Activated B cell treated with CpG ODN at 0.5 μM for 24 hours (primary cell): Measurements from ENCODE around the gene GIGYF2. TPM values are rescaled to one million over a fixed set of nuclear protein-coding genes. Genes with fewer than 3 reads are reported as not detected.
A peak's percentile ranks its signal among the peaks of the same experiment; 100 is the strongest.
"Not testable (repeated sequence)": the region's sequence is repeated elsewhere in the genome, so short reads cannot be mapped to it uniquely, and the experiment has no call there.

Experiments used
- ATAC-seq: fragments of 200-7000 bp; cut with Tn5 transposase; one replicate; pipeline ENCODE4 v1.10.0; 2021; ENCODE audit warnings: low read depth, mild to moderate bottlenecking, moderate library complexity
- CTCF ChIA-PET: fragments of 350-600 bp; sonication (Branson Sonifier 250); formaldehyde crosslinking; loops from one replicate; lab custom pipeline; 2021; ENCODE audit warnings: antibody characterized with exemption; lab: Charles Lee
- POLR2A ChIA-PET: fragments of 350-600 bp; sonication (Branson Sonifier 250); formaldehyde crosslinking; loops from one replicate; lab custom pipeline; 2021; ENCODE audit warnings: antibody characterized with exemption; lab: Charles Lee
- DNase-seq: peaks from one replicate; pipeline ENCODE4 v3.0.0; 2022
- H3K27ac Mint-ChIP-seq: one replicate; pipeline ENCODE4 v1.8.0; 2020; ENCODE audit warnings: mixed read lengths
- H3K27me3 Mint-ChIP-seq: one replicate; pipeline ENCODE4 v1.8.0; 2021; ENCODE audit warnings: mixed read lengths
- H3K36me3 Mint-ChIP-seq: one replicate; pipeline ENCODE4 v1.8.0; 2021; ENCODE audit warnings: low read depth, mixed read lengths
- H3K4me1 Mint-ChIP-seq: one replicate; pipeline ENCODE4 v1.8.0; 2021; ENCODE audit warnings: mixed read lengths
- H3K4me3 Mint-ChIP-seq: one replicate; pipeline ENCODE4 v1.8.0; 2020; ENCODE audit warnings: mild to moderate bottlenecking, mixed read lengths
- H3K9me3 Mint-ChIP-seq: one replicate; pipeline ENCODE4 v1.8.0; 2020; ENCODE audit warnings: mixed read lengths
- CTCF ChIP-seq: fragments of 200-600 bp; IDR thresholded peaks from one replicate; pipeline ENCODE4 v1.8.0; 2022; ENCODE audit warnings: antibody characterized with exemption, mild to moderate bottlenecking
- intact Hi-C: fragments of 100-400 bp; cut with micrococcal nuclease; formaldehyde crosslinking; loops from one replicate; pipeline ENCODE4 v1.15.1; 2024
- total RNA-seq: library from RNA; stranded (reverse); gene quantifications from 2 replicates; pipeline ENCODE4 v1.2.3, GENCODE V29; 2022

Gene GIGYF2
- total RNA-seq, 1 donor from 2014 or later = 77.9 TPM

- TF ChIP-seq CTCF = no peak
- DNase-seq (no peak), ATAC-seq (no peak)
- Mint-ChIP-seq H3K9me3 (no peaks in the 10 kb centered on the region), H3K27ac (no peak overlapping the region), H3K36me3 (no peaks in the 10 kb centered on the region), H3K4me1 (no peaks in the 10 kb centered on the region), H3K4me3 (no peak overlapping the region), H3K27me3 (no peaks in the 10 kb centered on the region)
- CTCF ChIA-PET = no interaction called here
- intact Hi-C loops = no loop called here
- POLR2A ChIA-PET = no interaction called here
Observed at GRCh38 chr2:232689152-232689910, 7.8 kb upstream of the GIGYF2 start.

GRCh38 chr2:232691117-232691516 lies 6.0 kb upstream of the GIGYF2 start:
- H3K4me1 Mint-ChIP-seq, CTCF ChIA-PET, POLR2A ChIA-PET, intact Hi-C loops, H3K27ac Mint-ChIP-seq, ATAC-seq, DNase-seq, H3K9me3 Mint-ChIP-seq, H3K27me3 Mint-ChIP-seq, H3K36me3 Mint-ChIP-seq, H3K4me3 Mint-ChIP-seq: not testable (repeated sequence)

GRCh38 chr2:232693344-232693743 lies 3.8 kb upstream of the GIGYF2 start:
- Mint-ChIP-seq H3K9me3 (no peaks in the 10 kb centered on the region), H3K4me3 (no peak overlapping the region), H3K36me3 (peaks cover 5% of the 10 kb centered on the region), H3K4me1 (peaks cover 7% of the 10 kb centered on the region), H3K27me3 (no peaks in the 10 kb centered on the region), H3K27ac (no peak overlapping the region)
- DNase-seq (no peak), ATAC-seq (no peak)
- POLR2A ChIA-PET = interaction anchor here (0.7 kb wide), 1 partner anchor 902 kb away, joined by 3 read pairs; no protein-coding TSS in a partner anchor
- CTCF ChIA-PET = no interaction called here
- intact Hi-C loops = no loop called here
- no peak for TF ChIP-seq CTCF

GRCh38 chr2:232696609-232697058 lies 497 bp upstream of the GIGYF2 start:
- ChIA-PET CTCF (no interaction called here), POLR2A (interaction anchor here (0.7 to 1.2 kb wide), 2 partner anchors 364 to 1984 kb away, joined by 3 to 4 read pairs; partner anchors contain the start of genes CAB39 and INPP5D)
- peak overlapping the region; percentile 89 for H3K4me3 Mint-ChIP-seq
- DNase-seq (no peak), ATAC-seq (no peak)
- peaks cover 32% of the 10 kb centered on the region for H3K4me1 Mint-ChIP-seq
- H3K36me3 Mint-ChIP-seq = peaks cover 23% of the 10 kb centered on the region
- no peak for TF ChIP-seq CTCF
- H3K27ac Mint-ChIP-seq = peak overlapping the region; percentile 79
- H3K27me3 Mint-ChIP-seq = no peaks in the 10 kb centered on the region
- intact Hi-C loops = loop anchor here (1.0 to 5.0 kb wide), 4 partner anchors 90 to 1171 kb away; partner anchors contain the start of genes ATG16L1, EIF4E2, MSL3B and TIGD1
- no peaks in the 10 kb centered on the region for H3K9me3 Mint-ChIP-seq

- ATAC-seq (peak; percentile 9), DNase-seq (no peak)
- Mint-ChIP-seq H3K36me3 (peaks cover 27% of the 10 kb centered on the region), H3K27me3 (no peaks in the 10 kb centered on the region), H3K27ac (peak overlapping the region; percentile 69), H3K9me3 (no peaks in the 10 kb centered on the region), H3K4me3 (peak overlapping the region; percentile 89), H3K4me1 (peaks cover 33% of the 10 kb centered on the region)
- POLR2A ChIA-PET = interaction anchor here (0.6 kb wide), 1 partner anchor 1013 kb away, joined by 6 read pairs; no protein-coding TSS in a partner anchor
- no peak for TF ChIP-seq CTCF
- intact Hi-C loops = loop anchor here (1.0 to 5.0 kb wide), 4 partner anchors 91 to 1170 kb away; partner anchors contain the start of genes ATG16L1, EIF4E2, MSL3B and TIGD1
- CTCF ChIA-PET = no interaction called here
Observed at GRCh38 chr2:232697807-232698110, 628 bp downstream of the GIGYF2 start.
